NCI-H1417 (cell line): ENCODE measurements around the gene DTNBP1.
A peak's percentile ranks its signal among the peaks of the same experiment; 100 is the strongest.

Experiments used
- DNase-seq, 3 experiments: peaks; one replicate each; lab custom pipeline; 2025; lab: John Stamatoyannopoulos, UW

DTNBP1 gene

DNA sequence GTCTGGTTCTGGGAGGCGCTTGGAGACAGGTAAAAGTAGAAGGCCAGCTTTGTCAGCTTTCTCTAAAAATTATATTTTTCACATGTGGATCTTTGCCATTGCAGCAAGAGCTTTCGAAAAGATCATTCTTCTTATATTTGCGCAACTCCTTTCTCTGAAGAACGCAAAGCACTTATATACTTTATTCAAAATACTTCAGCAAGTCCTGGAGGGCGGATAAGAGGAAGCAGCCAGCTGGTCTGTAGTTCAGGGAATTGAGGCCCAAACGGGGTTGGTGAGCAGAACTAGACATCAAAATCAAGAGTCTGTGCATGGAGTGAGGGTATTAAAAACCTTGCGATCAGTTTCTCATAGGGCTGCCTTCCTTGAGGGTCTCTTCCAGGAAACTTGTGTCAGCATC, 182.3 kb downstream of the DTNBP1 start:
- no peak for DNase-seq

GRCh38 chr6:15479761-15480160, 183.1 kb downstream of the DTNBP1 start:
- no peak for DNase-seq

- no peak for DNase-seq
These were observed 185.1 kb downstream of the DTNBP1 start for GRCh38 chr6:15477746-15478145.

- DNase-seq: peak in 1 of 3 experiments; percentile 25
These were observed 186.0 kb downstream of the DTNBP1 start for GRCh38 chr6:15476631-15477380.

GRCh38 chr6:15475872-15476271, 187.0 kb downstream of the DTNBP1 start:
- DNase-seq: no peak

DNA sequence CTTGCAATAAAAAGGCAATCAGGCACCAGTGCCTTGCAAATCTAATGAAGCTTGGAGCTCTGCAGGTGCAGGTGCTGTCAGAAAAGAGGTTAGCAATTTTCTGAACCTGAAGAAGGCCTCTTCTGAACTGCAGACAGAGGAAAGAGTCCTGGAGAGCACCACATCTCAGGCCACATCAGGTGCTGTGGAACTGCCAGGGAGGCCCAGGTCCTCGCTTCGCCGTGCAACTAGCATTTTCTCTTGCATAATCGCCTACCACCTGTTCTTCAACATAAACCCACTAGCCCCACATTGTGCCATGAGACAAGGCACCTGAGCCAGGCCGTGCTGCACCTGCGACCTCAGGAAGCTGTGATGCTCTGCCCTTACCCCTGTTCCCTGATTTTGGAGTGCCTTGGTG, 187.6 kb downstream of the DTNBP1 start:
- peak; percentile 14 to 44 (median 18) for DNase-seq

- DNase-seq: no peak
These were observed 188.6 kb downstream of the DTNBP1 start for GRCh38 chr6:15474196-15474595.

DNA sequence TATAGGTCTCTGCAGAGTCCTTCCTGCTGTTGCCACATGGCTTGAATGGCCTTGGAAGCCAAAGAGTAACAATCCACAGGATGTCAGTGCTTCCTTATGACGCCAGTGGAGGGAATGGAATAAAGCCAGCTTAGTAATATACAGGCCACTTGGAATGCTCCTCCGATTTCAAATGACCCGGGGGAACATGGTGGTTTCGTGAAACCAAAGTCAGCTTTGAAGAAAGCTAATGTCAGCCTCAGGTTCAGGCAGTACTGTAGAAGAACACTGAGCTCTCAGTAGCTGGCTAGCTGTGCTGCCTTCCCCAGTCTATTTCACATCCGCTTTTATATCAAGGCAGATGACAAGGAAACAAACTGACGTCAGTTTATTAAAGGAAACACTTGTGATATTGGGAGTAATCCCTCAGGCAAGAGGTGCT, 189.1 kb downstream of the DTNBP1 start:
- peak in 1 of 3 experiments; percentile 10 for DNase-seq

- no peak for DNase-seq
These were observed 189.7 kb downstream of the DTNBP1 start for GRCh38 chr6:15473174-15473573.
